ENCODE data around the gene IL2RG. TPM values are rescaled to one million over a fixed set of nuclear protein-coding genes. Genes with fewer than 3 reads are reported as not detected.

IL2RG gene
- total RNA-seq, 1 experiment from 2014 or later, result not detected

DNA sequence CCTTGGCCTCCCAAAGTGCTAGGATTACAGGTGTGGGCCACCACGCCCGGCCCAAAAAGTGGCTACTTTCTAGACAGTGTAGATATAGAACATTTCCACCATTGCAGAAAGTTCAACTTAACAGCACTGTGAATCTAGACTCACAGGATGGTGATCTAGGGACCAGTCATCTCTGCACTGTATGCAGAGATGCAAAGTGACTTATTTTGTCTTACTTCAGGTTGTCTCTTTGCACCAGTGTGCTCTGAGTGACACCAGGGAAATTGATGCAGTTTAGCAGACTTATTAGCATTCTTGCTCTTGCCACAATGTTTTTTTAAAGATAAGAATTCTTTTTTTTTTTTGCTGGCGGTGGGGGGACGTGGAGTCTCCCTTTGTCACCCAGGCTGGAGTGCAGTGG lies 28.6 kb downstream of the IL2RG start:
- TF ChIP-seq, protein P1, sequence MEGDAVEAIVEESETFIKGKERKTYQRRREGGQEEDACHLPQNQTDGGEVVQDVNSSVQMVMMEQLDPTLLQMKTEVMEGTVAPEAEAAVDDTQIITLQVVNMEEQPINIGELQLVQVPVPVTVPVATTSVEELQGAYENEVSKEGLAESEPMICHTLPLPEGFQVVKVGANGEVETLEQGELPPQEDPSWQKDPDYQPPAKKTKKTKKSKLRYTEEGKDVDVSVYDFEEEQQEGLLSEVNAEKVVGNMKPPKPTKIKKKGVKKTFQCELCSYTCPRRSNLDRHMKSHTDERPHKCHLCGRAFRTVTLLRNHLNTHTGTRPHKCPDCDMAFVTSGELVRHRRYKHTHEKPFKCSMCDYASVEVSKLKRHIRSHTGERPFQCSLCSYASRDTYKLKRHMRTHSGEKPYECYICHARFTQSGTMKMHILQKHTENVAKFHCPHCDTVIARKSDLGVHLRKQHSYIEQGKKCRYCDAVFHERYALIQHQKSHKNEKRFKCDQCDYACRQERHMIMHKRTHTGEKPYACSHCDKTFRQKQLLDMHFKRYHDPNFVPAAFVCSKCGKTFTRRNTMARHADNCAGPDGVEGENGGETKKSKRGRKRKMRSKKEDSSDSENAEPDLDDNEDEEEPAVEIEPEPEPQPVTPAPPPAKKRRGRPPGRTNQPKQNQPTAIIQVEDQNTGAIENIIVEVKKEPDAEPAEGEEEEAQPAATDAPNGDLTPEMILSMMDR (conservative IDR thresholded peaks at IDR 0.05), result no peak
- Histone ChIP-seq H3K27me3 (ENCODE audit: insufficient read depth, low read length) (no peaks in the 10 kb centered on the region), H3T11ph (ENCODE audit: low read length) (no peak overlapping the region), H2BK20ac (ENCODE audit: low read depth, low read length, poor library complexity, severe bottlenecking) (no peak overlapping the region), H2BK5ac (ENCODE audit: insufficient read length, low read length) (no peak overlapping the region), H2AFZ (ENCODE audit: low read length) (no peak overlapping the region), H2BK120ac (ENCODE audit: low read depth, low read length, poor library complexity, severe bottlenecking) (no peak overlapping the region), H3K4me2 (ENCODE audit: insufficient read depth, insufficient read length, low read length) (no peak overlapping the region), H3K23ac (ENCODE audit: insufficient read length, low read depth, low read length) (no peak overlapping the region), H3K4me1 (ENCODE audit: insufficient read depth, low read length) (no peaks in the 10 kb centered on the region), H4K8ac (replicated peaks; ENCODE audit: insufficient read length, low read depth, low read length) (no peak overlapping the region), H3K23me2 (ENCODE audit: insufficient read length, low read depth, low read length, poor library complexity, severe bottlenecking) (no peaks in the 10 kb centered on the region), H3K4ac (ENCODE audit: low read depth, low read length) (no peak overlapping the region), H2BK15ac (ENCODE audit: low read depth, low read length) (no peak overlapping the region), H3K79me1 (ENCODE audit: insufficient read depth, low read depth, low read length, poor library complexity, severe bottlenecking) (no peaks in the 10 kb centered on the region), H3K9ac (ENCODE audit: extremely low read depth, insufficient read length, low read length) (no peak overlapping the region), H3K56ac (ENCODE audit: insufficient read length, low read depth, low read length) (no peak overlapping the region), H3K79me2 (ENCODE audit: insufficient read depth, low read length) (no peaks in the 10 kb centered on the region), H2BK12ac (ENCODE audit: insufficient read length, low read depth, low read length) (no peak overlapping the region), H3K9me3 (ENCODE audit: control insufficient read depth, low read depth, low read length) (peaks cover 19% of the 10 kb centered on the region), H2AK5ac (ENCODE audit: insufficient read length, low read length) (no peak overlapping the region), H4K91ac (ENCODE audit: insufficient read length, low read depth, low read length) (no peak overlapping the region), H3K14ac (ENCODE audit: insufficient read depth, low read length) (no peak overlapping the region), H3K27ac (ENCODE audit: insufficient read length, low read depth, low read length) (no peak overlapping the region), H4K5ac (ENCODE audit: insufficient read length, low read depth, low read length) (no peak overlapping the region), H4K20me1 (ENCODE audit: control insufficient read depth, insufficient read depth, insufficient read length) (no peaks in the 10 kb centered on the region), H3K18ac (ENCODE audit: insufficient read length, low read depth, low read length) (no peak overlapping the region)
- WGBS (ENCODE audit: extremely low coverage, insufficient read length, low lambda C conversion rate), result no CpG with 5 or more reads among the region's 4 CpGs
- Mint-ChIP-seq H3K27ac (no peak overlapping the region), H3K27me3 (ENCODE audit: low read depth) (peaks cover 3% of the 10 kb centered on the region), H3K36me3 (ENCODE audit: insufficient read depth in 1 of 3, low read depth in 3 of 3) (no peaks in the 10 kb centered on the region), H3K9me3 (peaks cover 38 to 46% of the 10 kb centered on the region in 2 experiments), H3K4me3 (no peak overlapping the region), H3K4me1 (no peaks in the 10 kb centered on the region)
- no peak for DNase-seq
